NCI-H774 (cell line): ENCODE data around the gene TAP1.
"Not testable (repeated sequence)": the region's sequence is repeated elsewhere in the genome, so short reads cannot be mapped to it uniquely, and the experiment has no call there.

Experiments used
- DNase-seq: peaks from one replicate; lab custom pipeline; 2025; lab: John Stamatoyannopoulos, UW

Gene TAP1

GRCh38 chr6:32840604-32841246 lies 12.8 kb downstream of the TAP1 start:
- DNase-seq: no peak

- DNase-seq: no peak
These were observed 14.1 kb downstream of the TAP1 start for GRCh38 chr6:32839356-32839755.

DNA sequence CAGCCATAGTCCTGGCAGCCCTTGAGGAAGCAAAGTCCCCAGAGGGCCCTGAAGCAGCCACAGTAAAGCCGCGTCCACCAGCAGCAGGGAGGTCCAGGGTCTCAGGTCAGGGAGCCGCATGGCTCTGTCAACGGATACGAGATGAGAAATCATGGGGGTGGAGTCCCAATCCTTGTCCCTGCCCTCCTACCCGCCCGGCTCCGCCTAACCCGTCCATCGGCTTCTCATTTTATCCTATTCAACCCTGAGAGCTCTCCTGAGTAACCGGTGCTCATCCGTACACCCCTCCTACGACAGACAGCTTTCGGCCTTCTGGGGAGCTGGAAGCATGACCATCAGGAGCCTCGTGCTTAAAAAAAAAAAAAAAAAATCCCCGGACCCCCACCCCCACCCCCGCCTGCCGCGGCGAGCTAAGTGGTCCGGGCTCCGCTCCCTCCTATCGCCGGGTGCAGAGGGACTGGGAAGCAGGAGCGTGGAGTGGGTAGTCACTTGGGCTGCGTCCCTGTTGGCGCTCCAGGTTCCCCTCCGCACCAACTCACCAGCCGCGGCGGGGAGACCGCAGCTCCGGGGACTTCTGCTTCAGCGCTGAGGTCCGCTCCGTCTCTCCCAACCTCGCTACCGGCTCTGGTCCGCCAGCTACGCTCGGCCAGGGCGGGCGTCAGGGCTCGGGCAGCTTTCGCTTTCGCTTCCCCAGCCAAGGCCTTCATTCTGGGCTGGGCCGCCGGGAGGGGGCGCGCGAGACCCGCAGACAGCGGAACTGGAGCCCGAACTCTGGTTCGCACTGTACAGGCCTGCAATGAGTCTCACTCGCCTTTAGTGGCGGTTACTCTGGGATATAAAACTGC lies 15.2 kb downstream of the TAP1 start, which contains the start of gene TAP2:
TSS of gene TAP2 (minus strand) at position 626 of the 845 bp plus-strand sequence. CDS start at position 120, 506 bp downstream.
- DNase-seq: peak; percentile 87

DNA sequence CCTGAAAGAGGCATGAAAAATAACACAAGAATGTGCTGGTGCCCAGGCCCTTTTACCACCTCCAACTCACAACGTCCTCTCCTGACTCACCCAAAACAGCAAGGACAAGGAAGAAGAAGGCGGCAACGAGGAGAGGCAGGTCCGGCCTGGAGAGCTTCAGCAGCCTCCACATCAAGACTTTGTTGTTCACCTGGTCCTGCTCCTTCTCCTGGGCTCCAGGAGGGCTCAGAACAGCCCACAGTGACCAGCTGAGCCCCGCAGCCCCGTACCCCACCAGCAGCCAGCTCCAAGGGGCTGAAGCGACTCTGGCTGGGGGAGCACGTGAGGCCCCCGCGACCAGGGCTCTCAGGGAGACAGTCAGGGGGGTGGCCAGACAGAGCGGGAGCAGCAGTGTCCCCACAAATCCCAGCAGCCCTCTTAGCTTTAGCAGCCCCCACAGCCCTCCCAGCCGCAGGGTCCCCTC lies 15.8 kb downstream of the TAP1 start:
- no peak for DNase-seq

DNA sequence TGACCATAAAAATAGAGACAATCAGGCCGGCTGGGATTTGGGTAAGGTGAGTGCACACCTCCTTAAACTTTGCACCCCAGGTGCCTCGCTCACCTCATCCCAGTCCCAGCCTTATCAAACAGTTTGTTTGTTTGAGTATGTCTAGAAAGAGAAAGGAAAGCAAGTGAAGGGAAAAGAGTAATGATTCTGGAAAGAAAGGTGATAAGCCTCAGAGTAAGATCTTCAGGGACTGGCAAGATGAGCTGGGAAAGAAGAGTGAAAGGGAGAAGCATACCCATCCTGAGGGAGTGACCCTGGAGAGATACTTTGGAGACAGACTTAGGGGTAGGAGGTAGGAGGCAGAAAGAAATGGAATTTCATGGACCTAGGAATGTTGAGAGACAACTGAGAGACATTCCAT lies 16.6 kb downstream of the TAP1 start:
- DNase-seq: no peak

DNA sequence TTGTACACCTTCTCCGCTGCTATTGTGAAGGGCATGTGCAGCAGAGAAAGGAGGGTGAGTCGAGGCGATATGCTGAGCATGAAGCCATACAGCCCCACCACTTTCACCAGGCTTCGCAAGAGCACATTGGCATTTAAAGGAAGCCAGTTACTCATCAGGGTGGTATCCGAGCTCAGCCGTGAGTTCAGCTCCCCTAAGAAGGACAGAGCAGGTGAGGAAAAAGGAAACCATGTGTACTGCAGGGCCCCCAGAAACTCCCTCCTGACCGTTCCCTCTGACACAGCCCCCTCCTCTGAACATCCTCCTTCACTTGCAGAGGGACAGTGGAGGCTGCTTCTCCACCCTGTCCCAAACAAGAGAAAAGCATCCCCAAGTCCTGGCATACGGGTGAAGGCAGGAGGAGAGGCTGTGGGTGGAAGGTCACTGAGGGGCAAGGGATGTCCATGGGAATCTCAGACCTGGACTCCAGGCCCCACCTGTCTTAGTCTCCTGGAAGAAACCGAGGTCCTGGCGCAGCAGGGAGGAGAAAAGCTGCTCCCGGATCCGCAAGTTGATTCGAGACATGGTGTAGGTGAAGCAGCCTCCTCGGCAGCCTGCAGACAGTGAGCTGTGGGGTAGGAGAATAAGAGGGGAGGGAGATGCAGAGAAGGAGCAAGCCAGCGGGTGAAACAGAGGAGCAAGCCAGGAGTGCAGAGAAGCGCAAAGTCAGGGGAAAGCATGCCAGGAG lies 18.2 kb downstream of the TAP1 start:
- no peak for DNase-seq

DNA sequence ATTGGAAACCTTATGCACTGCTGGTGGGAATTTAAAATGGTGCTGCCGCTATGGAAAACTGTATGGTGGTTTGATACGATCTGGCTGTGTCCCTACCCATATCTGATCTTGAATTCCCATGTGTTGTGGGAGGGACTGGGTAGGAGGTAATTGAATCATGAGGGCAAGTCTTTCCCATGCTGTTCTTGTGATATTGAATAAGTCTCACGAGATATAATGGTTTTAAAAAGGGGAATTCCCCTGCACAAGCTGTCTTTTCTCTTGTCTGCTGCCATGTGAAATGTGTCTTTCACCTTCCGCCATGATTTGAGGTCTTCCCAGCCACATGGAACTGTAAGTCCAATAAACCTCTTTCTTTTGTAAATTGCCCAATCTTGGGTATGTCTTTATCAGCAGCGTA lies 19.8 kb downstream of the TAP1 start:
- no peak for DNase-seq

DNA sequence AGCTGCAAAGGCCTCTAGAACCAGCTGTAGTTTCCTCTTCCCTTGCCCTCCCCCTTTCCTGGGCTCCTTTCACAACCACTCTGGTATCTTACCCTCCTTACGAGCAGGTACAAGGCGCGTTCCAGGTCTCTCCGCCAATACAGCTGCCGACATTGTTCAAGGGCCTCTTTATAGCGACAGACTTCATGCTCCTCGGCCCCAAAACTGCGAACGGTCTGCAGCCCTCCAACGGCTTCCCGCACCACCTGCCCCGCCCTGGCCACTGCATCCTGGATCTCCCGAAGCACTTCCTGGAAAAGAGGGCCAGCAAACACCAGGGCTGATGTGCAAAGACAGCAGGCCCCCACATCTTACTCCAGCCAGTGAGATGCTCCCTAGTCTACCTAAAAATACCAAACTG lies 21.0 kb downstream of the TAP1 start:
- DNase-seq: no peak

DNA sequence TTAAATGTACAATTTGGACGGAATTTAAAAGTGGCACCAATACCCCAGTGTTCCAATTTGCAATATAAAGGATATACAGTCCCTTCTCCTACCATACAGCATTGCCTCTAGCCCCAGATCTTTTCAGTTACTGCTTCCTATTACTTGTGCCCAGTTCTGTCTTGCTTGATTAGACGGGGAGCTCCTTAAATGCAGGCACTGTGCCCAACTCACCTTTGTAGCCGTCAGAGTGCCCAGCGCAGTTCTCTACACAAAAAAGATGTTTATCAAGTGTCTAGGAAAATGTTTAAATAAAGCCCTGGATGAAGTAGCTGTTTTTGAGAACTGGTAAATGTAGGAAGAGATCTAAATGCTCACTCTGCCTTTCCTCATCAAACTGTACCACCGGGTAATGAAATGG lies 22.6 kb downstream of the TAP1 start:
- no peak for DNase-seq

DNA sequence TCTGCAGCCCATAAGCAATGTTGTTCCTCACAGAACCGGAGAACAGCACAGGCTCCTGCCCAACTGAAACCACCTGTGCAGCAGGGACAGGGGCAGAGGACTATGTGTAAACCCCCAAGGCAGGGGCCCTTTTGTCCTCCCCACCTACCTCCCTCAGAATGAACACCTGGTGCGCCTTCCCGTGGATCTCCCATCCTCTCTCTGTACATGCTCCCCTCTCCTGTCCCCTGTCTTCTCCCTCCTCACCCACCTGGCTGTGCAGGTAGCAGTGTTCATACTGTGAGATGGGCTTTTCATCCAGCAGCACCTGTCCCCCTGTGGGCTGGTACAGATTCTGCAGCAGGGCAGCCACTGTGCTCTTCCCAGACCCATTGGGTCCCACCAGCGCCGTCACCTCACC lies 23.5 kb downstream of the TAP1 start:
- DNase-seq: no peak

DNA sequence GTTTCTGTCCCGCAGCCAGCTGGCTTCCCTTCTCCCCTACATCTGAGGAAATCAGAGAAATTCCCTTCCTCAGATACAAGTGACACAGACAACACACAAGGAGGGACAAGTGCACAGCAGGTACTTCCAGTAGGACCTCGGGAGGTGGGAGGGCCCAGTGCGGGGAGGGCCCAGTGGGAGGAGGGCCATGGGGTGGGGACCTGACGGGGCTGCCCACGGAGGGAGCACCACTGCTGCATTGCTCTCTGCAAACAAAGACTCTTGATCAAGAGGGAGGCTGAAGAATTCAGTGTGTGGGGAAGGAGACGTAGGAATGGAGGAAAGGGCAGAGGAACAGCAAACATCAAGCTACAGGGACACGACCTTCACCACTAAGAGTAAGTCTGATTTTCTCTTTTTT lies 24.0 kb downstream of the TAP1 start:
- no peak for DNase-seq

DNA sequence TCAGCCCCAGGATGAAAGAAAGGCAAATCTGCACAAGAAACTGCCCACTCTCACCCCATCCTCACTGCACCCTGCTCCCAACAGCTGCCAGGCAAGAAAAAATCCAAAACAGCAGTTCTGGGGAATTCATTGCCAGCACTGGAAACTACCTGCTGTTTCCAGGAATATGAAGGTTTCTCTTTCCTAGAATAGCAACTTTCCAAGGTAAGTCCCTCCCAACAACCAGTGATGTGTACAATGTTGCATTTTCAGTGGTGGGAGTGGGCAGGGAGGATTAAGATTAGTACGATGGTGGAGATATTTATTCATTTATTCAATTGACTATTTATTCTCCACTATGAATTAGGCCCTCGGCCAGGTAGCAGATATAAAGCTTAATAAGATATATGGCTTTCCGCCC lies 26.5 kb downstream of the TAP1 start:
- no peak for DNase-seq

GRCh38 chr6:32825966-32826365 lies 27.5 kb downstream of the TAP1 start:
- DNase-seq: no peak

GRCh38 chr6:32819729-32820128 lies 33.8 kb downstream of the TAP1 start:
- no peak for DNase-seq

DNA sequence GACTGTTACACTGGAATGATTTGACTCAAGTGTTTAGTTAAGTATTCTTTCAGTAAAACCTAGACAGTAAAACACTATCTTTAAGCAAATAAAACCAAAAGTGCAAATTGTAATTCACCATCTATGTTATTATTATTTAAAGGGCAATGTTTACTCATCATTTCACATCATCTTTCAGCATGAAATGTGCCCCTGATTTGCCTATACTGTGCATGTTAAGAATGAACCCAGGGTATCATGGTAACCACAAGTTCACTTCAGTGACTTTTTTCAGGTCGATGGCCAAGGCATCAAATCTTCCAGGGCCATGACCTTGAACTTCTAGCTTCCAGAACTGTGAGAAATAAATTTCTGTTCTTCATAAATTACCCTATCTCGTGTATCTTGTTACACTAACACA lies 34.6 kb downstream of the TAP1 start:
- DNase-seq: no peak

DNA sequence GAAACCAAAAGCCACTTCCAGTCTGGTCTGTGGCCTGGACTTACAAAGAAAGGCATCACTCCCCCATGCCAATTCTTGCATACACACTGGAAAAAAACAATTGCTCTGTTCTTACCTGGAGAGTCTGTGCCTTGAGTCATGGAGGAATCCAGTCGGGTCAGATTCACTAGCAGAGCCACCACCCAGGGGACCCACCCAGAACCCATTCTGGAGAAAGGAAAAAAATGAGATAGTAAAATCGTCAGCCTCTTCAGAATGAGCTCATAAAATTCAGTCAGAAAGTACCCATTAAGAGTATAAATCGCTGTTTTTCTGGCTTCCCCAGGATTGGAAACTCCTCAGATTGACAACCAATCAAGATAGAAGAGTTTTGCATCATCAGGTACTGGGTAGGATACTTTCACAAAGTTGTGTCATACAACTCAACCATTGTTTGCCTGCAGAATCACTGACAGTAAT lies 36.7 kb downstream of the TAP1 start, which contains the start of gene HLA-DOB:
TSS of gene HLA-DOB (minus strand) at position 257 of the 459 bp plus-strand sequence. CDS start at position 206, 51 bp downstream.
- DNase-seq: no peak

- DNase-seq: no peak
These were observed 37.5 kb downstream of the TAP1 start for GRCh38 chr6:32815996-32816395.

DNA sequence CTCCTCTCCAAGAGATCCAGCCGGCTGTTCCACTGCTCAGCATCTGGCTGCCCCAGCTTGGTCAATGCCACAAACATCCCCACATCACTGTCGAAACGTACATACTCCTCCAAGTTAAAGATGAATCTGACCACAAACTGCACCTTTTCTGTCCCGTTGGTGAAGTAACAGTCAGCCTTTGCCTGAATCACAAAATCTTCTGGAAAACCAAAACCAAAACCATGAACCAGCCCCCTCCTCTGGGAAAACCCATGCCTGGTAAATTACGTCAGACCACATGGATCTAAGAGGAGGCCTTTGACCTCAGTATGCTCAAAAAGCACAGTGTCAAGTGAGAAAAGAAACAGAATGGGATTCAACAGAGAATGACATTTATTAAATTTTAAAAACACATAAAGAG lies 38.4 kb downstream of the TAP1 start:
- DNase-seq: no peak

GRCh38 chr6:32814145-32814544 lies 39.4 kb downstream of the TAP1 start:
- DNase-seq: no peak

DNA sequence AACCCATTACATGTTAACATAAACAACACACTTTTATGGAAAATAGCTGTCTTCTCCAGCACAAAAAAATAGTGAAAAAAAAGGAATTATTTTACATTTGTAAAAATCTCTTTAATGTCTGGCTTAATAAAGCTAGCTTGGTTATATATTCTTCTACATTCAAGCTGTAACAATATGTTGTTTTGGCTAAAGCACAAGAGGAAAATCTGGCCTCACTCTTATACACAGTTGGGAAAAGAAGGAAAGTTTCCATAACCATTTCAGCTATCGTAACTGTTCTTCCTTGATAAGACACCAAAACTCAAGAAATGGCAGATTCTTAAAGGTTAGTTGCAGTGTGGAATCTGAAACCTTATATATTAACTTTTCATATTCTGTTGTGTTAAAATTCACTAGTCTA lies 44.3 kb downstream of the TAP1 start:
- no peak for DNase-seq

- DNase-seq: no peak
These were observed 46.4 kb downstream of the TAP1 start for GRCh38 chr6:32807020-32807580.

DNA sequence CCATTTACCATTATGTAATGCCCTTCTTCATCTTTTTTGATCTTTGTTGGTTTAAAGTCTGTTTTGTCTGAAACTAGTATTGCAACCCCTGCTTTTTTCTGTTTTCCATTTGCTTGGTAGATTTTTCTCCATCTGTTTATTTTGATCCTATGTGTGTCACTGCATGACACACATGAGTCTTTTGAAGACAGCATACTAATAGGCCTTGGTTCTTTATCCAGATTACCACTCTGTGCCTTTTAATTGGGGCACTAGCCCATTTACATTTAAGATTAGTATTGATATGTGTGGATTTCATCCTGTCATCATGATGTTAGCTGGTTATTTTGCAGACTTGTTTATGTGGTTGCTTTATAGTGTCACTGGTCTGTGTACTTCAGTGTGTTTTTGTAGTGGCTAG lies 48.1 kb downstream of the TAP1 start:
- not testable (repeated sequence) for DNase-seq
